Karpas-422 (cell line): Measurements from ENCODE around the gene MED12L. TPM values are rescaled to one million over a fixed set of nuclear protein-coding genes. Genes with fewer than 3 reads are reported as not detected.

Experiments
- DNase-seq: peaks from one replicate; pipeline ENCODE4 v3.0.0-alpha.2; 2015
- H2AFZ ChIP-seq: fragments of 200-600 bp; sonication (generic); 2 replicates; pipeline ENCODE4 v1.6.1; 2014; ENCODE audit warnings: antibody characterized with exemption, low read length, mixed read lengths
- H3K27ac ChIP-seq: fragments of 200-600 bp; sonication (generic); 2 replicates; pipeline ENCODE4 v1.5.1; 2014; ENCODE audit warnings: mild to moderate bottlenecking, low read length, moderate library complexity
- H3K27me3 ChIP-seq: fragments of 200-600 bp; sonication (generic); 2 replicates; pipeline ENCODE4 v1.6.1; 2014; ENCODE audit warnings: low read length, mixed read lengths
- H3K36me3 ChIP-seq: fragments of 200-600 bp; sonication (generic); 2 replicates; pipeline ENCODE4 v1.6.1; 2014; ENCODE audit warnings: low read length, mixed read lengths; ENCODE audit not compliant: insufficient read depth
- H3K4me1 ChIP-seq: fragments of 200-600 bp; sonication (generic); 2 replicates; pipeline ENCODE4 v1.6.1; 2014; ENCODE audit warnings: mild to moderate bottlenecking, low read length, mixed read lengths
- H3K4me2 ChIP-seq: fragments of 200-600 bp; sonication (generic); 2 replicates; pipeline ENCODE4 v1.6.1; 2014; ENCODE audit warnings: low read length, low read depth, mild to moderate bottlenecking; ENCODE audit not compliant: poor library complexity, severe bottlenecking
- H3K4me3 ChIP-seq: fragments of 200-600 bp; sonication (generic); 2 replicates; pipeline ENCODE4 v1.5.1; 2014; ENCODE audit warnings: mild to moderate bottlenecking, antibody characterized with exemption, low read length, mixed read lengths
- H3K79me2 ChIP-seq: fragments of 200-600 bp; sonication (generic); 2 replicates; pipeline ENCODE4 v1.6.1; 2014; ENCODE audit warnings: mild to moderate bottlenecking, low read length, mixed read lengths
- H3K9ac ChIP-seq: fragments of 200-600 bp; sonication (generic); 2 replicates; pipeline ENCODE4 v1.6.0; 2014; ENCODE audit warnings: low read length
- H3K9me2 ChIP-seq: fragments of 200-600 bp; sonication (generic), shearing (Covaris generic); replicated peaks from 2 replicates; pipeline ENCODE4 v1.6.0; 2014; ENCODE audit warnings: mild to moderate bottlenecking, low read length, moderate library complexity; ENCODE audit not compliant: insufficient read depth
- H3K9me3 ChIP-seq: fragments of 300-700, 200-600 bp; sonication (generic); 2 replicates; pipeline ENCODE4 v1.6.1; 2014; ENCODE audit warnings: low read length, mixed read lengths
- H4K20me1 ChIP-seq: fragments of 200-600 bp; sonication (generic); 2 replicates; pipeline ENCODE4 v1.6.1; 2014; ENCODE audit warnings: mild to moderate bottlenecking, antibody characterized with exemption, low read length, low read depth; ENCODE audit not compliant: insufficient read depth
- total RNA-seq: library from RNA; depleted of rRNA; stranded (reverse); fragments of >200 nt; shearing (Covaris generic); gene quantifications from 2 replicates; pipeline ENCODE4 v1.2.3, GENCODE V29; 2014; ENCODE audit warnings: low replicate concordance; rRNA removed

The MED12L gene
- 0.58 and 2.4 TPM in 2 replicates for total RNA-seq

DNA sequence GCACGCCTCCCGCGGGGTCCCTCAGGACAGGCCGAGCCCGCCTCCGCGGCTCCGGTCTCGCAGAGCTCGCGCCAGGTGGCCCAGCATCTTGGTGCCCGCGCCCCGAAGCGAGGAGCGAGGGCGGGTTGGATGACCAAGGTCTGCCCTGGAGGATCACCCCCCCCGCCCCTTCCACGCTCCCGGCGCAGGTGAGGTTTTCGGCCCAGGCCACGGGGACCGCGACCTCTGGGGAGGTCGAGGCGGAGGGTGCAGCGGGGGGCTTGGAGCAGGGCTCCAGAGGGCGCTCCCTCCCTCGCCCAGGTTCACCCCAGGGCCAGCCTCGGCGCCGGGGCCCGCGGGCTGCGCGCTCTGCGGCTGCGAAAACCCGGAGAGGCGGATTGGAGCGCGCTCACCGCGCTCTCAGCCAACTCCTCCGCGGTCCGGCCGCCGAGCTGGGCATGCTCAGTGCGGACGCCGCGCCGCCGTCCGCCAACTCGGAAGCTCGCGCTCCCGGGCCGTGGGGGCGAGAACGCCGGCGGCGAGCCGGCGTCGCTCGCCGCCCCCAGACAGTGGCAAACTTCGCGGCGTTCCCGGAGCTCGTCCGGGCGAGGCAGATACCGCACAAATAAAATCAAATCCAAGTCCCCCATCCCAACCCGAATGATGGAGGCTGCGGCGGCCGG lies at the start of gene MED12L:
TSS of gene MED12L (plus strand) at position 438 of the 662 bp plus-strand sequence. CDS start 1,263 bp downstream, outside the sequence.
- peak; percentile 69 for DNase-seq
- Histone ChIP-seq H3K9me2 (no peaks in the 10 kb centered on the region), H3K79me2 (no peaks in the 10 kb centered on the region), H3K9ac (peak within 1 kb of the TSS; percentile 33; the same call in 1 of the 2 replicates), H3K27me3 (no peaks in the 10 kb centered on the region), H3K4me1 (no peaks in the 10 kb centered on the region), H3K27ac (no peak within 1 kb of the TSS), H3K4me2 (peak within 1 kb of the TSS; percentile 63), H4K20me1 (no peaks in the 10 kb centered on the region), H3K4me3 (peak within 1 kb of the TSS; percentile 47; the same call in 1 of the 2 replicates), H3K9me3 (no peaks in the 10 kb centered on the region), H2AFZ (peak within 1 kb of the TSS; percentile 36; the same call in 1 of the 2 replicates), H3K36me3 (no peaks in the 10 kb centered on the region)

DNA sequence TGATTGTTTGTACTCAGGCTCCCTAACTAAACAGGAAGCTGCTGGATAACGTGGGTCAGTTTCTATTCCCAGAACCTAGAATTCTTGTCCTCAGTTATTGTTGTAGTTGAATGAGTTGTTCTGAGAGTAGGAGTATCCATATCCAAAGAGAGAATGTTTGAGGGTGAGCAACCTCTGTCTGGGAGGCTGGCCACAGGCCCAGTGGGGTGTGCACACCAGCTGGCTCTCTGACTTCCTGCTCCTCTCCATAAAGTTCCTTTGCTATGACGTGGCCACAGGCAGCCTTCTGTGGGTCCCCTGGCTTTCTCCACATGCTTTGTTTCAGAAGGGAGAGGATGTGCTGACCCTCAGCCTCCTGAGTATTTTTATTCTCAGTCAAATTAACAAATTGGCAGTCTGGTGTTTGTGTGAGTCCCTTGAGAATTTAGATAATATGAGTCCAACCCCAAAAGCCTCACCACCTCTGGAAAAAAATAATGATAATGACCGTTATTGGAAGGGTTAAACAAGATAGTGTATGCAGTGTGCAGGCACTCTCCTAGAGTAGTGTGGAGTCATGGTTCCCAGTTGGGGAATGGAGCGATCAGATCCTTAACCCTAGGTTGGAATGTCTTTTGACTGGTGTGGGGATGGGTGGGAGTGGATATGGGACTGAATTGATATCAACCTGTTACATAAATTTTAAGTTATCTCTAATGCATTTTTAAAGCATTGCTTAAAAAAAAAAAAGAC lies 47.6 kb upstream of the MED12L start:
- Histone ChIP-seq H3K27me3 (no peaks in the 10 kb centered on the region), H2AFZ (no peak overlapping the region), H3K9me3 (no peaks in the 10 kb centered on the region), H4K20me1 (no peaks in the 10 kb centered on the region), H3K9me2 (no peaks in the 10 kb centered on the region), H3K4me3 (no peak overlapping the region), H3K79me2 (no peaks in the 10 kb centered on the region), H3K4me1 (no peaks in the 10 kb centered on the region), H3K4me2 (no peak overlapping the region), H3K27ac (no peak overlapping the region), H3K9ac (no peak overlapping the region), H3K36me3 (no peaks in the 10 kb centered on the region)
- DNase-seq, result no peak

DNA sequence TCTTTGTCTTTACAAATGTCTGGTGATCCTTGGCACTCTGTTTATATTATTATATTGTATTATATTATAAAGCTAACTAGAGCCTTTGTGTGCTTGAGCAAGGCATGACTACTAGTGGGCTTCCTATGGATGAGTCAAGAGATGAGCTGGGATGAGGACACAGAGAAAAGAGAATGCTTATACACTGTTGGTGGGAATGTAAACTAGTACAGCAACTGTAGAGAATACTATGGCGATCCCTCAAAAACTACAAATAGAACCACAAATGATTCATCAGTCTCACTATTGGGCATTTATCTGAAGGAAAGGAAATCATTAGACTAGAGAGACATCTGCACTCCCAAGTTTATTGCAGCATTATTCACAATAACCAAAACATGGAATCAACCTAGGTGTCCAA lies 40.8 kb upstream of the MED12L start:
- no peaks in the 10 kb centered on the region for H3K4me1 ChIP-seq
- H3K9me3 ChIP-seq, result no peaks in the 10 kb centered on the region
- no peak overlapping the region for H3K27ac ChIP-seq
- H4K20me1 ChIP-seq, result no peaks in the 10 kb centered on the region
- H3K9ac ChIP-seq, result no peak overlapping the region
- H3K79me2 ChIP-seq, result no peaks in the 10 kb centered on the region
- no peak overlapping the region for H3K4me2 ChIP-seq
- no peak for DNase-seq
- H3K9me2 ChIP-seq, result no peaks in the 10 kb centered on the region
- H3K36me3 ChIP-seq, result no peaks in the 10 kb centered on the region
- no peak overlapping the region for H3K4me3 ChIP-seq
- H3K27me3 ChIP-seq, result no peaks in the 10 kb centered on the region
- no peak overlapping the region for H2AFZ ChIP-seq

DNA sequence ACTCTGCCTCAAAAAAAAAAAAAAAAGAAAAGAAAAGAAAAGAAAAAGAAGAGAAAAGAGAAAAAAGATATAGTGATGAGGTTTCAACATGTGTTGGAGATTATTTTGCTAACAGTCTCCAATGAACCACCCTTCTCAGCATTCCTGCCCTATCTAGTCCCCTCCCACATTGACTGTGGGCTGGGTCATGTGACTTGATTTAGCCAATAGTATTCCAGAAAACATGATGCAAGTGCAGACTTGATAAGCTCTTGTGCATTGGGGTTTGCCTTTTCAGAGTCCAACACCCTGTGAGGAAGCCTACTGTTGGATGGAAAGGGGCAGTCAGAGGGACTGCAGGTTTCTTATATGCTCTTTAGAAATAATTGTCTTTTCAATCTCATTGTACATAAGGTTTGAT lies 37.8 kb upstream of the MED12L start:
- Histone ChIP-seq H3K36me3 (no peaks in the 10 kb centered on the region), H3K4me2 (no peak overlapping the region), H3K27me3 (peaks cover under 1% of the 10 kb centered on the region; the same call in 1 of the 2 replicates), H3K9ac (no peak overlapping the region), H2AFZ (no peak overlapping the region), H3K79me2 (no peaks in the 10 kb centered on the region), H3K4me1 (no peaks in the 10 kb centered on the region), H3K9me3 (no peaks in the 10 kb centered on the region), H4K20me1 (no peaks in the 10 kb centered on the region), H3K9me2 (no peaks in the 10 kb centered on the region), H3K27ac (no peak overlapping the region), H3K4me3 (no peak overlapping the region)
- peak; percentile 53 for DNase-seq

GRCh38 chr3:151051533-151051932 lies 33.9 kb upstream of the MED12L start:
- Histone ChIP-seq H2AFZ (no peak overlapping the region), H3K4me3 (no peak overlapping the region), H3K79me2 (no peaks in the 10 kb centered on the region), H3K27me3 (peaks cover 3% of the 10 kb centered on the region; the same call in 1 of the 2 replicates), H3K4me2 (no peak overlapping the region), H3K36me3 (no peaks in the 10 kb centered on the region), H4K20me1 (no peaks in the 10 kb centered on the region), H3K9me2 (no peaks in the 10 kb centered on the region), H3K4me1 (no peaks in the 10 kb centered on the region), H3K27ac (no peak overlapping the region), H3K9me3 (no peaks in the 10 kb centered on the region), H3K9ac (no peak overlapping the region)
- DNase-seq, result no peak

- H3K4me3 ChIP-seq, result no peak overlapping the region
- peaks cover 3% of the 10 kb centered on the region; the same call in 1 of the 2 replicates for H3K27me3 ChIP-seq
- no peaks in the 10 kb centered on the region for H3K9me3 ChIP-seq
- H3K4me1 ChIP-seq, result no peaks in the 10 kb centered on the region
- H2AFZ ChIP-seq, result no peak overlapping the region
- no peak overlapping the region for H3K9ac ChIP-seq
- H3K4me2 ChIP-seq, result no peak overlapping the region
- DNase-seq, result no peak
- no peaks in the 10 kb centered on the region for H3K79me2 ChIP-seq
- no peaks in the 10 kb centered on the region for H4K20me1 ChIP-seq
- H3K36me3 ChIP-seq, result no peaks in the 10 kb centered on the region
- no peaks in the 10 kb centered on the region for H3K9me2 ChIP-seq
- no peak overlapping the region for H3K27ac ChIP-seq
Measured at GRCh38 chr3:151052346-151052745, 33.1 kb upstream of the MED12L start.

DNA sequence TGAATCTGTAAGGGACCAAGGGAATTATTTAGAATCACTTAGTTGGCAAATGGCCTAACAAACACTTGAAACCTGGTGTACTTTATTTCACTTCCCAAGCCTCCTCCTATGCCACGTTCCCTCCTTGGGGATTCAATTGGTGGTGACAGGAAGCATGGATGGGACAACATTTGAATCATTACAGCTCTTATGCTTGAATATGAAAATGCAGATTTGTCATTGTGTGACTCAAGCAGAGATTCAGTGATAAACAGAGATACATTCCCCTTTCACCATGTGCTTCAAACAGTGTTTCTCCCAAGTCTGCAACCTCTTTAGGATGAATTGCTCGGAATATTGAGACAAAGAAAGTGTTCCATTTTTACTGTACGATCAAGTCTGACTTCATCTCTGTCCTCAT lies 32.7 kb upstream of the MED12L start:
- Histone ChIP-seq H3K36me3 (no peaks in the 10 kb centered on the region), H3K4me2 (no peak overlapping the region), H3K9me2 (no peaks in the 10 kb centered on the region), H3K27me3 (peaks cover 3% of the 10 kb centered on the region; the same call in 1 of the 2 replicates), H3K9ac (no peak overlapping the region), H3K79me2 (no peaks in the 10 kb centered on the region), H2AFZ (no peak overlapping the region), H3K9me3 (no peaks in the 10 kb centered on the region), H3K4me3 (no peak overlapping the region), H3K27ac (no peak overlapping the region), H3K4me1 (no peaks in the 10 kb centered on the region), H4K20me1 (no peaks in the 10 kb centered on the region)
- no peak for DNase-seq

DNA sequence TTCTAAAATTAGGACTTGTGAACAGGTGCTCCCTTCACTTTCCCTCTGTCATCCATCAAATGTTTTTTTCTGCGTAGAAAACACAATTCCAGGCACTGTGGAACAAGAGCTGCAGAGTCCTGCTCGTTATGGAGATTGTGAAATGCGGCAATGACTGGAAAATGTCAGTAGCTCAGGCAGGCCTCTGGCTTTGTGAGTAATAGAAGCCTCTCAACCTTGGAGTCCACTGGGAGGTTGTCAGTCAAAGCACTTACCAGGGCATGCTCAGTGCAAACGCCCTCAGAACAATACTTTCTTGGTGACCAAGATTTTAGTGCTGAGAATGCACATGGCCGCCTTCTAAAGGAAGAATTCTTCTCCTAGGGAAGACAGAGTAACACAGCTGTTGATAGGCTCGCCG lies 26.7 kb upstream of the MED12L start:
- H3K27ac ChIP-seq, result no peak overlapping the region
- no peak overlapping the region for H2AFZ ChIP-seq
- no peaks in the 10 kb centered on the region for H3K36me3 ChIP-seq
- H3K4me2 ChIP-seq, result no peak overlapping the region
- no peaks in the 10 kb centered on the region for H4K20me1 ChIP-seq
- H3K4me3 ChIP-seq, result no peak overlapping the region
- H3K9me3 ChIP-seq, result no peaks in the 10 kb centered on the region
- no peak overlapping the region for H3K9ac ChIP-seq
- DNase-seq, result no peak
- no peaks in the 10 kb centered on the region for H3K27me3 ChIP-seq
- no peaks in the 10 kb centered on the region for H3K79me2 ChIP-seq
- no peaks in the 10 kb centered on the region for H3K4me1 ChIP-seq
- H3K9me2 ChIP-seq, result no peaks in the 10 kb centered on the region
